Immature natural killer cell (primary cell): ENCODE results near the gene MAP3K14. TPM values are rescaled to one million over a fixed set of nuclear protein-coding genes. Genes with fewer than 3 reads are reported as not detected.

Source experiments
- DNase-seq, 3 donors: peaks; one replicate each; pipeline ENCODE4 v3.0.0; 2022; ENCODE audit warnings: mixed read lengths in 1 of 3
- H3K27ac Mint-ChIP-seq, 6 donors: one replicate each; pipeline ENCODE4 v1.8.0; 2020; ENCODE audit warnings: mixed read lengths in 6 of 6, mild to moderate bottlenecking in 5 of 6, inconsistent platforms in 4 of 6, moderate library complexity in 3 of 6
- H3K27me3 Mint-ChIP-seq, 3 donors: one replicate each; pipeline ENCODE4 v1.8.0; 2020 to 2021; ENCODE audit warnings: low read depth in 3 of 3, mild to moderate bottlenecking in 3 of 3, mixed read lengths in 3 of 3, moderate library complexity in 3 of 3, inconsistent platforms in 1 of 3
- H3K36me3 Mint-ChIP-seq, 3 donors: one replicate each; pipeline ENCODE4 v1.8.0; 2020; ENCODE audit warnings: mixed read lengths in 3 of 3, inconsistent platforms in 2 of 3, mild to moderate bottlenecking in 2 of 3
- H3K4me1 Mint-ChIP-seq, 2 donors: one replicate each; pipeline ENCODE4 v1.8.0; 2020; ENCODE audit warnings: inconsistent platforms in 2 of 2, mild to moderate bottlenecking in 2 of 2, mixed read lengths in 2 of 2, moderate library complexity in 1 of 2
- H3K4me3 Mint-ChIP-seq, 5 donors: one replicate each; pipeline ENCODE4 v1.8.0; 2020; ENCODE audit warnings: mild to moderate bottlenecking in 5 of 5, mixed read lengths in 5 of 5, inconsistent platforms in 3 of 5, moderate library complexity in 3 of 5
- H3K9me3 Mint-ChIP-seq, 6 donors: one replicate each; pipeline ENCODE4 v1.8.0; 2020; ENCODE audit warnings: mild to moderate bottlenecking in 6 of 6, mixed read lengths in 6 of 6, inconsistent platforms in 4 of 6, moderate library complexity in 3 of 6
- polyA plus RNA-seq, 3 donors: library from polyadenylated mRNA; unstranded; fragments of 300-500 nt; fragmentation: Illumina TruSeq; gene quantifications; one replicate each; pipeline ENCODE4 v1.2.3, GENCODE V29; 2021

MAP3K14 gene
- 1 to 10 TPM; 1.0 to 3.4 (median 3.0) TPM for polyA plus RNA-seq

- no peaks in the 10 kb centered on the region for H3K9me3 Mint-ChIP-seq
These were observed at the start of gene MAP3K14 for GRCh38 chr17:45316434-45317110. TSS of gene MAP3K14 (minus strand) at chr17:45317020. CDS start at chr17:45290745, 26,275 bp downstream.

GRCh38 chr17:45366049-45366448 lies 49.2 kb upstream of the MAP3K14 start:
- Mint-ChIP-seq H3K4me1 (no peaks in the 10 kb centered on the region), H3K27ac (no peak overlapping the region), H3K9me3 (no peaks in the 10 kb centered on the region), H3K4me3 (no peak overlapping the region), H3K36me3 (peaks cover 0 to 2% (median 0%) of the 10 kb centered on the region in 3 donors), H3K27me3 (peaks cover 3 to 7% (median 3%) of the 10 kb centered on the region in 3 donors)
- DNase-seq, result no peak

More at GRCh38 chr17:45316434-45317110, at the start of gene MAP3K14:
- H3K27ac Mint-ChIP-seq, result peak within 1 kb of the TSS; percentile 93 to 98 (median 94)
- H3K36me3 Mint-ChIP-seq, result no peaks in the 10 kb centered on the region
- H3K4me1 Mint-ChIP-seq, result peaks cover 84 to 85% of the 10 kb centered on the region in 2 donors
- H3K4me3 Mint-ChIP-seq, result peak within 1 kb of the TSS; percentile 85 to 94 (median 91)
- H3K27me3 Mint-ChIP-seq, result peaks cover 7 to 21% (median 16%) of the 10 kb centered on the region in 3 donors
- peak; percentile 79 to 83 (median 82) for DNase-seq

GRCh38 chr17:45364531-45365390 lies 47.9 kb upstream of the MAP3K14 start:
- H3K27ac Mint-ChIP-seq, result no peak overlapping the region
- no peak overlapping the region for H3K4me3 Mint-ChIP-seq
- peaks cover 3 to 6% (median 3%) of the 10 kb centered on the region in 3 donors for H3K27me3 Mint-ChIP-seq
- no peaks in the 10 kb centered on the region for H3K36me3 Mint-ChIP-seq
- no peaks in the 10 kb centered on the region for H3K9me3 Mint-ChIP-seq
- no peak for DNase-seq
- no peaks in the 10 kb centered on the region for H3K4me1 Mint-ChIP-seq

GRCh38 chr17:45363498-45363897 lies 46.7 kb upstream of the MAP3K14 start:
- no peak overlapping the region for H3K27ac Mint-ChIP-seq
- no peaks in the 10 kb centered on the region for H3K9me3 Mint-ChIP-seq
- peaks cover 3 to 5% (median 3%) of the 10 kb centered on the region in 3 donors for H3K27me3 Mint-ChIP-seq

DNA sequence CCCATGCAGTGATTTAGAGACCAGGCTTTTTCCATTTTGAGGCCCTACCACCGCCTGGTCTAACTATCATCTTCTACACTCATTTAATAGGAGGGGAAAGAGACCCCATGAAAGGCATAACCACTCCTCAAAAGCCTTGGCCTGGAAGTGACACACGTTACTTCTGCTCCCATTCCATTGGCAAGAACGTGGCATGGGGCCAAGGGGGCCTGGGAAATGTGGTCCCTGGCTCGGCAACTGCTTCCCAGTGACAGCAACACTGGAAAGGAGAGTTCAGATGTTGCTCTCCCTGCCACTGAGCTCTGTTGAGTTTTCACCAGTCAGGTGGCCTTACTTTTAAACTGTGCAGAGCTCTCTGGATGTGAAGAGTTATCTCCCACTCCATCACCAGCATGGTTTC lies 45.2 kb upstream of the MAP3K14 start:
- Mint-ChIP-seq H3K36me3 (no peaks in the 10 kb centered on the region), H3K27ac (no peak overlapping the region), H3K27me3 (peaks cover under 1 to 3% (median 2%) of the 10 kb centered on the region in 3 donors), H3K4me1 (no peaks in the 10 kb centered on the region), H3K9me3 (no peaks in the 10 kb centered on the region), H3K4me3 (no peak overlapping the region)
- no peak for DNase-seq

More at GRCh38 chr17:45363498-45363897, 46.7 kb upstream of the MAP3K14 start:
- no peak for DNase-seq
- Mint-ChIP-seq H3K4me3 (no peak overlapping the region), H3K36me3 (no peaks in the 10 kb centered on the region), H3K4me1 (no peaks in the 10 kb centered on the region)

DNA sequence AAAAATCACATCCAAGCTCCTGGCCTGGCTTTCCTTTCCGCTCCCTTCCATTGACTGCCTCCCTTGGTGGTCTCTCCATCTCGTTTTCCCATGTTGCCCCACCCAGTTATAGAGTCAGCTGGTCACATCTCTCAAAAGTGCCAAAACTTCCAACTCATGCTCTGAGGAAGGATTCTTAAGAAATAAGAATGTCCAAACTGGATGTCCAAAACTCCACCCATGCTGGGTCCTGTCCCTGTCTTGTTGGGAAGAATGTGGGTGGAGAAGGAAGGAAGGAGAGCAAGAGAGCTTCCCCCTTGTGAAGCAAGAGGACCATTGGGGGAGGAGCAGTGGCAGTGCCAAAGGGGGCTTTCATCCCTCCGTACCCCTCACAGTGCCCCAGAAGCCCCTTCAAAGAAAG lies 44.6 kb upstream of the MAP3K14 start:
- no peak overlapping the region for H3K27ac Mint-ChIP-seq

GRCh38 chr17:45357364-45357997 lies 40.7 kb upstream of the MAP3K14 start:
- Mint-ChIP-seq H3K27me3 (peaks cover 0 to 8% (median 2%) of the 10 kb centered on the region in 3 donors), H3K36me3 (no peaks in the 10 kb centered on the region), H3K9me3 (no peaks in the 10 kb centered on the region), H3K4me1 (no peaks in the 10 kb centered on the region), H3K27ac (no peak overlapping the region), H3K4me3 (no peak overlapping the region)
- no peak for DNase-seq

More for the DNA sequence above, 44.6 kb upstream of the MAP3K14 start:
- H3K4me1 Mint-ChIP-seq, result no peaks in the 10 kb centered on the region
- no peaks in the 10 kb centered on the region for H3K9me3 Mint-ChIP-seq
- DNase-seq, result no peak
- H3K4me3 Mint-ChIP-seq, result peak overlapping the region in 1 of 5 donors; percentile 36
- no peaks in the 10 kb centered on the region for H3K36me3 Mint-ChIP-seq
- peaks cover 0 to 4% (median 3%) of the 10 kb centered on the region in 3 donors for H3K27me3 Mint-ChIP-seq

DNA sequence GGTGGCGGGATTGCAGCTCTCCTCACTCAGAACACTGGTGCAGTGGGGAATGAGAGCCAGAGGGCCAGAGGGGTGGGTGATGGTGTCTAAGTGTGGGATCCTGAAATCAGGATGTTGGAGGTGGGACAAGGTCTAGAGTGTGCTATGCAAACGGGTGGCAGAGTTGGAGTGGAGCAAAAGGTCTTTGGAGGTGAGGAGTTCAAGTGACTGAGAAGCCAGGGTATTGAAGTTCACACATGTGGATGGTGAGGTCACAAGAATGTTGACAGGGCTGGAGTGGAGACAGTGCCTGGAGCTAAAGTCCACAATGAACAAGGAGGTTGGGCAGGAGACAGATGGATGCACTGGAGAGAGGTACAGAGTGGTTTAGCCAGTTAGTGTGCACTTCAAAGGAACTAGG lies 38.3 kb upstream of the MAP3K14 start:
- peak overlapping the region in 1 of 6 donors; percentile 6 for H3K27ac Mint-ChIP-seq
- no peak overlapping the region for H3K4me3 Mint-ChIP-seq
- H3K9me3 Mint-ChIP-seq, result no peaks in the 10 kb centered on the region

DNA sequence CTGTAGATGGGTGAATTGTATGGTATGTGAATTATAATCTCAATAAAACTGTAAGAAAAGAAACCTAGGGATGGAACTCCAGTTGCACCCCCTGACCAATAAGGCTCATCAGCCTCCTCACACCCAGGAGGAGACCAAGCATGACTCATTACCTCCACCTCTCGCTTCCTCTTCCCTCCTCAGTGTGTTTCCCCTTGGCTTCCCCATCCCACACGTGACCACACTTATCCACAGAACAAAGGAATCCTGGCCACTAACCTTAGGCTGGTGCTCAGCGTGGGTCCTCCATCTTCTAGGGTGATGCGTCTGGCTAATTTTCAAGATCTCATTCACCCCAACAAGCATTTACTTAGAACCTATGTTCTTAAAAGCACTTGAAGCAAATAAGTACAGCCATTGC lies 36.2 kb upstream of the MAP3K14 start:
- DNase-seq, result no peak
- Mint-ChIP-seq H3K4me1 (no peaks in the 10 kb centered on the region), H3K27me3 (peaks cover 0 to 8% (median 4%) of the 10 kb centered on the region in 3 donors), H3K9me3 (no peaks in the 10 kb centered on the region), H3K4me3 (no peak overlapping the region), H3K27ac (no peak overlapping the region), H3K36me3 (no peaks in the 10 kb centered on the region)

More for the DNA sequence above, 38.3 kb upstream of the MAP3K14 start:
- Mint-ChIP-seq H3K27me3 (peaks cover 0 to 8% (median 2%) of the 10 kb centered on the region in 3 donors), H3K4me1 (no peaks in the 10 kb centered on the region), H3K36me3 (no peaks in the 10 kb centered on the region)
- DNase-seq, result no peak

GRCh38 chr17:45351831-45352230 lies 35.0 kb upstream of the MAP3K14 start:
- Mint-ChIP-seq H3K4me1 (no peaks in the 10 kb centered on the region), H3K27me3 (peaks cover 0 to 7% (median 4%) of the 10 kb centered on the region in 3 donors), H3K4me3 (no peak overlapping the region), H3K36me3 (no peaks in the 10 kb centered on the region), H3K9me3 (no peaks in the 10 kb centered on the region), H3K27ac (no peak overlapping the region)
- DNase-seq, result no peak

DNA sequence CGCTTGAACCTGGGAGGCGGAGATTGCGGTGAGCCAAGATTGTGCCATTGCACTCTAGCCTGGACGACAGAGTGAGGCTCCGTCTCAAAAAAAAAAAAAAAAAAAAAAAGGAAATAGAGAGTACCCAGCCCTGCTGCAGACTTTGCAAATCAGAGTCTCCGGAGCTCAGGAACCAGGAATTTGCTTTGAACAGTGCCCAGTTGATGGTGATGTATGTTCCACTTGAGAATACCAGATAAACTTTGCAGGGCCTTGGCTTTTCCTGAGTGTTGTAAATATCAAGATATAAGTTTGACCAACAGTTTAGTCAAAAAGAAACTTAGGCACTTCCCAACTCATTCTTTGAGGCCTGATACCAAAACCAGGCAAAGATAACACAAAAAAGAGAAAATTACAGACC lies 30.6 kb upstream of the MAP3K14 start:
- Mint-ChIP-seq H3K36me3 (no peaks in the 10 kb centered on the region), H3K27me3 (peaks cover 0 to 2% (median 0%) of the 10 kb centered on the region in 3 donors)

GRCh38 chr17:45346216-45347015 lies 29.6 kb upstream of the MAP3K14 start:
- Mint-ChIP-seq H3K4me1 (no peaks in the 10 kb centered on the region), H3K27ac (no peak overlapping the region), H3K4me3 (no peak overlapping the region), H3K27me3 (peaks cover 0 to 4% (median 0%) of the 10 kb centered on the region in 3 donors), H3K36me3 (no peaks in the 10 kb centered on the region), H3K9me3 (peaks cover 0 to 2% (median 0%) of the 10 kb centered on the region in 6 donors)
- DNase-seq, result no peak

More for the DNA sequence above, 30.6 kb upstream of the MAP3K14 start:
- DNase-seq, result no peak
- no peaks in the 10 kb centered on the region for H3K4me1 Mint-ChIP-seq
- no peak overlapping the region for H3K4me3 Mint-ChIP-seq
- H3K27ac Mint-ChIP-seq, result no peak overlapping the region
- no peaks in the 10 kb centered on the region for H3K9me3 Mint-ChIP-seq
